Measurements from ENCODE around the gene DHRS7B.
"Not testable (repeated sequence)": the region's sequence is repeated elsewhere in the genome, so short reads cannot be mapped to it uniquely, and the experiment has no call there.

The DHRS7B gene

GRCh38 chr17:21095735-21096134 lies 31.0 kb upstream of the DHRS7B start:
- H3K36me3 ChIP-seq (ENCODE audit: control insufficient read depth, insufficient read depth, low read length) = no peaks in the 10 kb centered on the region
- H3K27me3 ChIP-seq (ENCODE audit: control insufficient read depth, insufficient read depth, low read length) = no peaks in the 10 kb centered on the region
- H3K4me3 ChIP-seq (ENCODE audit: low read depth, low read length) = no peak overlapping the region
- H3K9ac ChIP-seq (ENCODE audit: low read depth, low read length) = no peak overlapping the region
- no peaks in the 10 kb centered on the region for H3K4me1 ChIP-seq (ENCODE audit: control insufficient read depth, insufficient read depth, low read length)
- H3K9me3 ChIP-seq (ENCODE audit: control insufficient read depth, insufficient read depth, low read length) = no peaks in the 10 kb centered on the region

- H3K27me3 ChIP-seq (ENCODE audit: control insufficient read depth, insufficient read depth, low read length) = no peaks in the 10 kb centered on the region
Measured at GRCh38 chr17:21096874-21097273, 29.9 kb upstream of the DHRS7B start.

GRCh38 chr17:21098934-21099689 lies 27.7 kb upstream of the DHRS7B start:
- Histone ChIP-seq H3K9me3 (ENCODE audit: control insufficient read depth, insufficient read depth, low read length) (no peaks in the 10 kb centered on the region), H3K4me1 (ENCODE audit: control insufficient read depth, insufficient read depth, low read length) (no peaks in the 10 kb centered on the region), H3K27me3 (ENCODE audit: control insufficient read depth, insufficient read depth, low read length) (no peaks in the 10 kb centered on the region)

More at GRCh38 chr17:21096874-21097273, 29.9 kb upstream of the DHRS7B start:
- H3K9me3 ChIP-seq (ENCODE audit: control insufficient read depth, insufficient read depth, low read length) = no peaks in the 10 kb centered on the region
- H3K4me1 ChIP-seq (ENCODE audit: control insufficient read depth, insufficient read depth, low read length) = no peaks in the 10 kb centered on the region
- H3K4me3 ChIP-seq (ENCODE audit: low read depth, low read length) = no peak overlapping the region
- no peaks in the 10 kb centered on the region for H3K36me3 ChIP-seq (ENCODE audit: control insufficient read depth, insufficient read depth, low read length)
- H3K9ac ChIP-seq (ENCODE audit: low read depth, low read length) = no peak overlapping the region

GRCh38 chr17:21100636-21101035 lies 26.1 kb upstream of the DHRS7B start:
- no peaks in the 10 kb centered on the region for H3K36me3 ChIP-seq (ENCODE audit: control insufficient read depth, insufficient read depth, low read length)
- H3K4me1 ChIP-seq (ENCODE audit: control insufficient read depth, insufficient read depth, low read length) = no peaks in the 10 kb centered on the region
- H3K9me3 ChIP-seq (ENCODE audit: control insufficient read depth, insufficient read depth, low read length) = no peaks in the 10 kb centered on the region
- no peaks in the 10 kb centered on the region for H3K27me3 ChIP-seq (ENCODE audit: control insufficient read depth, insufficient read depth, low read length)
- H3K9ac ChIP-seq (ENCODE audit: low read depth, low read length) = no peak overlapping the region
- no peak overlapping the region for H3K4me3 ChIP-seq (ENCODE audit: low read depth, low read length)

More at GRCh38 chr17:21098934-21099689, 27.7 kb upstream of the DHRS7B start:
- peak overlapping the region; percentile 79 for H3K4me3 ChIP-seq (ENCODE audit: low read depth, low read length)
- H3K36me3 ChIP-seq (ENCODE audit: control insufficient read depth, insufficient read depth, low read length) = no peaks in the 10 kb centered on the region
- peak overlapping the region; percentile 96 for H3K9ac ChIP-seq (ENCODE audit: low read depth, low read length)

- no peaks in the 10 kb centered on the region for H3K36me3 ChIP-seq (ENCODE audit: control insufficient read depth, insufficient read depth, low read length)
- no peaks in the 10 kb centered on the region for H3K27me3 ChIP-seq (ENCODE audit: control insufficient read depth, insufficient read depth, low read length)
- H3K9ac ChIP-seq (ENCODE audit: low read depth, low read length) = no peak overlapping the region
- peaks cover 9% of the 10 kb centered on the region for H3K4me1 ChIP-seq (ENCODE audit: control insufficient read depth, insufficient read depth, low read length)
- H3K9me3 ChIP-seq (ENCODE audit: control insufficient read depth, insufficient read depth, low read length) = no peaks in the 10 kb centered on the region
- H3K4me3 ChIP-seq (ENCODE audit: low read depth, low read length) = no peak overlapping the region
Measured at GRCh38 chr17:21104608-21105007, 22.2 kb upstream of the DHRS7B start.

GRCh38 chr17:21105064-21105894 lies 21.5 kb upstream of the DHRS7B start:
- Histone ChIP-seq H3K36me3 (ENCODE audit: control insufficient read depth, insufficient read depth, low read length) (no peaks in the 10 kb centered on the region), H3K4me3 (ENCODE audit: low read depth, low read length) (no peak overlapping the region), H3K27me3 (ENCODE audit: control insufficient read depth, insufficient read depth, low read length) (no peaks in the 10 kb centered on the region), H3K9me3 (ENCODE audit: control insufficient read depth, insufficient read depth, low read length) (no peaks in the 10 kb centered on the region), H3K9ac (ENCODE audit: low read depth, low read length) (no peak overlapping the region), H3K4me1 (ENCODE audit: control insufficient read depth, insufficient read depth, low read length) (peaks cover 10% of the 10 kb centered on the region)

- H3K4me1 ChIP-seq (ENCODE audit: control insufficient read depth, insufficient read depth, low read length) = peaks cover 10% of the 10 kb centered on the region
- no peaks in the 10 kb centered on the region for H3K9me3 ChIP-seq (ENCODE audit: control insufficient read depth, insufficient read depth, low read length)
- no peak overlapping the region for H3K4me3 ChIP-seq (ENCODE audit: low read depth, low read length)
- no peaks in the 10 kb centered on the region for H3K36me3 ChIP-seq (ENCODE audit: control insufficient read depth, insufficient read depth, low read length)
- H3K27me3 ChIP-seq (ENCODE audit: control insufficient read depth, insufficient read depth, low read length) = no peaks in the 10 kb centered on the region
- H3K9ac ChIP-seq (ENCODE audit: low read depth, low read length) = no peak overlapping the region
Measured at GRCh38 chr17:21106316-21106715, 20.4 kb upstream of the DHRS7B start.

- peaks cover 10% of the 10 kb centered on the region for H3K4me1 ChIP-seq (ENCODE audit: control insufficient read depth, insufficient read depth, low read length)
- not testable (repeated sequence) for H3K27me3 ChIP-seq (ENCODE audit: control insufficient read depth, insufficient read depth, low read length); H3K4me3 ChIP-seq (ENCODE audit: low read depth, low read length); H3K9ac ChIP-seq (ENCODE audit: low read depth, low read length); H3K36me3 ChIP-seq (ENCODE audit: control insufficient read depth, insufficient read depth, low read length); H3K9me3 ChIP-seq (ENCODE audit: control insufficient read depth, insufficient read depth, low read length)
Measured at GRCh38 chr17:21107067-21107650, 19.6 kb upstream of the DHRS7B start.

GRCh38 chr17:21108651-21109050 lies 18.1 kb upstream of the DHRS7B start:
- Histone ChIP-seq H3K27me3 (ENCODE audit: control insufficient read depth, insufficient read depth, low read length) (no peaks in the 10 kb centered on the region), H3K36me3 (ENCODE audit: control insufficient read depth, insufficient read depth, low read length) (no peaks in the 10 kb centered on the region), H3K9ac (ENCODE audit: low read depth, low read length) (no peak overlapping the region), H3K4me3 (ENCODE audit: low read depth, low read length) (no peak overlapping the region), H3K4me1 (ENCODE audit: control insufficient read depth, insufficient read depth, low read length) (peaks cover 10% of the 10 kb centered on the region), H3K9me3 (ENCODE audit: control insufficient read depth, insufficient read depth, low read length) (no peaks in the 10 kb centered on the region)

GRCh38 chr17:21113049-21113690 lies 13.6 kb upstream of the DHRS7B start:
- no peak overlapping the region for H3K4me3 ChIP-seq (ENCODE audit: low read depth, low read length)
- no peaks in the 10 kb centered on the region for H3K9me3 ChIP-seq (ENCODE audit: control insufficient read depth, insufficient read depth, low read length)
- H3K36me3 ChIP-seq (ENCODE audit: control insufficient read depth, insufficient read depth, low read length) = no peaks in the 10 kb centered on the region
- H3K4me1 ChIP-seq (ENCODE audit: control insufficient read depth, insufficient read depth, low read length) = peaks cover 9% of the 10 kb centered on the region
- H3K27me3 ChIP-seq (ENCODE audit: control insufficient read depth, insufficient read depth, low read length) = no peaks in the 10 kb centered on the region
- no peak overlapping the region for H3K9ac ChIP-seq (ENCODE audit: low read depth, low read length)

GRCh38 chr17:21113716-21114115 lies 13.0 kb upstream of the DHRS7B start:
- no peaks in the 10 kb centered on the region for H3K36me3 ChIP-seq (ENCODE audit: control insufficient read depth, insufficient read depth, low read length)
- no peaks in the 10 kb centered on the region for H3K27me3 ChIP-seq (ENCODE audit: control insufficient read depth, insufficient read depth, low read length)
- no peaks in the 10 kb centered on the region for H3K9me3 ChIP-seq (ENCODE audit: control insufficient read depth, insufficient read depth, low read length)
- H3K4me3 ChIP-seq (ENCODE audit: low read depth, low read length) = no peak overlapping the region
- peaks cover 9% of the 10 kb centered on the region for H3K4me1 ChIP-seq (ENCODE audit: control insufficient read depth, insufficient read depth, low read length)
- no peak overlapping the region for H3K9ac ChIP-seq (ENCODE audit: low read depth, low read length)
